Stimulated activated CD4-positive, alpha-beta T cell treated with anti-CD3 and anti-CD28 coated beads, Interleukin-12 subunit alpha, Interleukin-12 subunit beta, amount 100 ng/mL, for 4 hours (primary cell): ENCODE results near the gene GGCX.
A peak's percentile ranks its signal among the peaks of the same experiment; 100 is the strongest.
"Not testable (repeated sequence)": the region's sequence is repeated elsewhere in the genome, so short reads cannot be mapped to it uniquely, and the experiment has no call there.

Experiments
- DNase-seq: peaks from one replicate; pipeline ENCODE4 v3.0.0-alpha.2; 2020

Gene GGCX

GRCh38 chr2:85593023-85593422 lies 31.7 kb upstream of the GGCX start:
- no peak for DNase-seq

GRCh38 chr2:85592299-85592698 lies 31.0 kb upstream of the GGCX start:
- DNase-seq, result not testable (repeated sequence)

GRCh38 chr2:85591563-85591962 lies 30.3 kb upstream of the GGCX start:
- no peak for DNase-seq

- no peak for DNase-seq
Observed at GRCh38 chr2:85590950-85591349, 29.7 kb upstream of the GGCX start.

GRCh38 chr2:85589982-85590791 lies 28.9 kb upstream of the GGCX start:
- no peak for DNase-seq

GRCh38 chr2:85589181-85589580 lies 27.9 kb upstream of the GGCX start:
- DNase-seq, result no peak

- no peak for DNase-seq
Observed at GRCh38 chr2:85588645-85589044, 27.4 kb upstream of the GGCX start.

- DNase-seq, result no peak
Observed at GRCh38 chr2:85588236-85588635, 26.9 kb upstream of the GGCX start.

- no peak for DNase-seq
Observed at GRCh38 chr2:85585781-85586105, 24.4 kb upstream of the GGCX start.

GRCh38 chr2:85584857-85585780 lies 23.8 kb upstream of the GGCX start:
- no peak for DNase-seq

GRCh38 chr2:85584354-85584856 lies 23.1 kb upstream of the GGCX start, which contains the start of gene VAMP5:
VAMP5 (plus strand) TSS chr2:85584431; CDS start chr2:85584491, 60 bp downstream.
- DNase-seq, result no peak

GRCh38 chr2:85583667-85584353 lies 22.5 kb upstream of the GGCX start:
- DNase-seq, result no peak

- no peak for DNase-seq
Observed at GRCh38 chr2:85582492-85582891, 21.2 kb upstream of the GGCX start.

- DNase-seq, result no peak
Observed at GRCh38 chr2:85580206-85580605, 18.9 kb upstream of the GGCX start.

GRCh38 chr2:85579266-85579935 lies 18.1 kb upstream of the GGCX start:
- no peak for DNase-seq

GRCh38 chr2:85578243-85579180 lies 17.2 kb upstream of the GGCX start:
- no peak for DNase-seq

- peak; percentile 57 for DNase-seq
Observed at GRCh38 chr2:85577386-85578242, 16.3 kb upstream of the GGCX start, which contains the start of gene VAMP8. VAMP8 (plus strand) TSS chr2:85577586; CDS start chr2:85577647, 61 bp downstream.

- no peak for DNase-seq
Observed at GRCh38 chr2:85577063-85577385, 15.7 kb upstream of the GGCX start.

GRCh38 chr2:85575739-85576138 lies 14.4 kb upstream of the GGCX start:
- no peak for DNase-seq

GRCh38 chr2:85566265-85566664 lies 5.0 kb upstream of the GGCX start:
- no peak for DNase-seq
